M059J (cell line): ENCODE results near the gene TCP11. TPM values are rescaled to one million over a fixed set of nuclear protein-coding genes. Genes with fewer than 3 reads are reported as not detected.

Experiments
- DNase-seq: peaks from one replicate; pipeline ENCODE4 v3.0.0-alpha.2; 2012; ENCODE audit warnings: low read depth
- total RNA-seq: library from RNA; depleted of rRNA; stranded (reverse); fragments of >200 nt; shearing (Covaris generic); gene quantifications from 2 replicates; pipeline ENCODE4 v1.2.3, GENCODE V29; 2014

TCP11 gene
- total RNA-seq, 1 experiment from 2014 or later, result not detected

DNA sequence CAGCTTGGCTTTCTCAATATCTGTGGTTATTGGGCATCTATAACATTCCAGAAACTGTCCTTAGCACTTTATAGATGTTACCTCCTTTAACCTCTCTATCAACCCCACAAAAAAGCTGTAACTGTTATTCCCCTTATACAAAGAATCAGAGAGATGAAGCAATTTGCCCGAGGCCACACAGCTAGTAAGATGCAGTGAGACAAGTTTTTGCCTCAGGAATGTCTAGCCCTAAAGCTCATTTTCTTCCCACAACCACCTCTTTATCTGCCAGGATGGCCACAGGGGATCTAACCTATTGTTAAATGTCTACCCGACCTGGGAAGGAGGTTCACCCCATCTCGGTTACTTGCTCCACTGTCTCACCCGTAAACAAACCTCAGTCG is 31.9 kb upstream of the TCP11 start:
- peak; percentile 65 for DNase-seq

DNA sequence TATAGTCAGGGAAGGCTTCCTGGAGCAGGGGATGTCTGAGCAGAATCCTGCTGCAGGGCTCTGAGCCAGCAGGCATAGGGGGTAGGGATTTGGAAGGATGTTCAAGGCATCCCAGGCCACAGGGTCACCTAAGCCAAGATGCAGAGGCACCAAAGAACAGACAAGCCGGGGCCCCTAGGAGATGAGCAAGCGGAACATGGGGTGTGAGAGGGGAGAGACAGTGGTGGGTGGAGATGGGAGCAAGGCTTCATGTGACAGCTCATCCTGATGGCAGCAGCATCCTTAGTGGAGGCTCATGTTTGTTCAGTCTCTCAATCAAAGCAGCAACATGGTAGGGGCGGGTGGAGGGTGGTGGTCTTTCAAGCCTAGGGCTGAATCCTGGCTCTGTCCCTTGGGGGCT is 29.8 kb upstream of the TCP11 start:
- no peak for DNase-seq

DNA sequence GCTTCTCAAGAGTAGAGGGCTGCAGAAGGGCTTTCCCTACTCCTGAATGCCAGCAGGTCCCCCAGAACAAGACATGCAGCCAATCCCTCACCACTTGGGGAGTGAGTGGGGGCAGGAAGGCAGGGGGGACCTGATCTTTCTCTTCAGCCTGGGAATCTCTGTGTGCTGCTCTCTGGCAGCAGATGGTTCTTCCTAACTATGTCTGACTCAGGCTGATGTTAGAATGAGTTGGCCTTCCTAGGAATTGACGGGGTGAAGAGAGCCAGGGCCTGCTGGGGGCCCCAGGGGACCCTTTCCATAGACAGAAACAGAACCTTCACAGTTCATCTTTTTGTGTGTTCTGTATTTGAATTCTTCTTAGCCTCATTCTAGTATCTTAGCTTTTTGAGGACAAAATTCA is 29.0 kb upstream of the TCP11 start:
- DNase-seq, result no peak

DNA sequence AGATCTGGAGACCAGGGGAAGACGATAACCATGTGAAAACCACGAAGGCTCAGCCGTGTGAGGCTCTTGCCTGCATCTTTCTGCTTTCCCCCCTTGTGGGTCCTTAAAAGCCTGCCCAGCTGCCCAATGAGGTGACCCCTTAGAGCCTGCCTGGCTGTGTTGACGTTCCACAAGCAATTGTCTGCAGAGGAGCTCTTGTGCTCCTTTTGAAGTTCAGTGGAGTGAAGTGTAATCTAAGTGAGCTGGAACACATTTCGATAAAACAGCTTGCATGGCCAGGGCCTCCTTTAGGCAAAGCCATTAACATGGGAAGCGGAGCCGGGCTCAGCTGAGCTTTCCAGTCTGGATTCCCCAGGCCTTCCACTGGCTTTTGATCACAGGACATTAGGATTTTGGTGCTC is 27.3 kb upstream of the TCP11 start:
- no peak for DNase-seq

DNA sequence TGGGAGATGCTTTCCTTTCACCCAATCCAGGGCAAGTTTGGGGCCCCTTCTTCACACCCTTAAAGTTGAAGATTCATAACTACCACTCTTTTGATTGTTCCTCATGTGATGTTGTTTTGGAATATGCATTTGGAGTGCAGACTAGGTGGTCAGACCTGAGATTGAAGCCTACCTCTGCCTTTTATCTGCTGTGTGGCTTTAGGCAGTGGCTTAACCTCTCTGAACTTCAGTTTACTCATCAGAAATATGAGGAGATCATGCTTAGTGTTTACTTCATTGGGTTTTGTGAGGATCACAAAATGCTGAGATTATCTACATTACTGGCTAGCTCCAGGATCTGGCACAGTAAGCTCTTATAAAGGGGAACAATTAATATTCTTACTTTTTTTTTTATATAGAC is 26.4 kb upstream of the TCP11 start:
- DNase-seq, result no peak

DNA sequence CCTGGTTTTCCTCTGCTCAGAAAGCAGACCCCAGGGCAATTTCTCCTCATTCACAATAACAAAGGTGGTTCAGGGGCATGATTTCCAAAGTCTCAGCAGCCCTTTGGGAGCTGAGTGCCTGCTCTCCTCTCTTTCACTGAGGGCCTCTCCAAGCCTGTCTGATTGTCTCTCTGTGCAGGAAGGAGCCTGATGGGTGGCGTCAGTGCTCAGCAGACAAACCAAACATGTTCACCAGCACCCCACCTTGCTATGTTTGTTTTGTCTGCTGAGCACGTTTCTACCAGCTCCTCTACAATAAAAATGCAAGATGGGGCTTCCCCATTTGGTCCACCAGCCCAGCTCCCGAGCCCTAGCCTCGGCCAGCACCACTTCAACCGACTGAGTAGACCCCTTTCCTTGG is 25.4 kb upstream of the TCP11 start:
- DNase-seq, result no peak

DNA sequence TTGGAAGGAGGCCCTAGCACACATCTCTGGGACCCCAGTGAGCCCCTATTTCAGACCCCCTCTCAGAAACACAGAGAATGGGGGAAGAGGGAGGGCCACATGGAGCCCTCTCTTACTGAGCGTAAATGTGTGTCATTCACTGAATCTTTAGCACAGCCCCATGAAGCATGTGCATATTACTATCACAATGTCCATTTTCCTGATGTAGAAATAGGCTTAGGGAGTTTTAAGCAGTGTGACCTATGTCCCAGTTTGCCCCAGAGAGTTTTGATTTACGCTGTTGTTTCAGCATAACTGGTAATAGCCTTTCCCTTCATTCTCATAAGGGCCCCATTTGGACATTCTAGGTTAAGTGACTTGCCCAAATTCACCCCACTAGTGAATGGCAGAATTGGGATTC is 25.0 kb upstream of the TCP11 start:
- DNase-seq, result no peak

DNA sequence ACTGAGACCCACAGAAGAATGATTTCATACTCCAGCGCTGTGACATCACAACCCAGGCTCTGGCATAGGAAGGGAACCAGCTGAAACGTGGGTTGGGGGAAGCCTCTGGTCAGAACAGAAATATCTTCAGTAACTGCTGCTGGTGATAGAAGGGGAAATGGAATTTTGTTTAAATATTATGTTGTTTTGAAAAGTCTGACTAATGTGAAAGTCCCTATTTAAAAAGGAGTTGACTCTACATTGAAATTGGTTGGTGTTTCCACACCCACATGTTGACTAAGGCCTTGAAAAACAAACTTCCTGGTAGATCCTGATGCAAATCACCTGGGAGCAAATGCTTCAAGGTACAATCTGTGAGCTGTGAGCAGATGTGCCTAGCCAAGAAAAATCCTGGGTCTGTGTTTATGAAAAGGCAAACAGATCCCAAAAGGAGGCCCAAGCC is 24.5 kb upstream of the TCP11 start:
- no peak for DNase-seq

DNA sequence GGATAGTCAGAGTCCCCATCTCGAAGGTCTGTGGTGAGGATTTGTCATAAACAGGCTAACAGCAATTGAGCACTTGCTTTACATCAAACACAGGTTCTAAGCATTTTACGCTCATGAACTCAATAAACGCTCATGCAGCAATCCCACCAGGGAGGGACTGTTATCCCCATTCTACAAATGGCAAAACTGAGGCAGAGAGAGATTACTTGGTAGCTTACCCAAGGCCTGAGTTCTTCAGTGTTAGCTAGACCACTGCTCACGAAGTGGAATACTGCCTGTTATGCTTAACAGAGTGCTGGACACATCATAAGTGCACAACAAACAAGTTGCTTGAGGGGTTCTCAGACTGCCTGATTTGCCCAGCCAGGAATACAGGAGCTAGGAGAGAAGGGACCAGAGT is 23.7 kb upstream of the TCP11 start:
- no peak for DNase-seq

DNA sequence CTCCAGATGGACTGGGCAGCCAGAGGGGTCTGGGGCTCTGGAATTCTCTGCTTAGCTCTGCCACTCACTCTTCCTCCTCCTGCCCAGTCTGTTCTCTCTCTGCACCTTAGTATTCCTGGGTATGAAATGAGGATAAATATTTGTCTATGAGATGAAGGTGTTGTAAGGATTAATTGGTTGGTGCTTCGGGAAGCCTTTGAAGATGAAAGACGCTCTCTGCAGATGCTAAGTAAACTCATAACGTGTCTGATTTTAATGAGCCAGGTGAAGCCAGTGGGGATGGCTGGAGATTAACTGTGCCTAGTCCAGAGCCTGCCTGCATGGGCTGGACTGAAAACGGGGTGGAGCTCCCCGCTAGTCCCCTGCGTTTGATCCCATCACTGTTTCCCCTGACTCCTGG is 23.1 kb upstream of the TCP11 start:
- no peak for DNase-seq

DNA sequence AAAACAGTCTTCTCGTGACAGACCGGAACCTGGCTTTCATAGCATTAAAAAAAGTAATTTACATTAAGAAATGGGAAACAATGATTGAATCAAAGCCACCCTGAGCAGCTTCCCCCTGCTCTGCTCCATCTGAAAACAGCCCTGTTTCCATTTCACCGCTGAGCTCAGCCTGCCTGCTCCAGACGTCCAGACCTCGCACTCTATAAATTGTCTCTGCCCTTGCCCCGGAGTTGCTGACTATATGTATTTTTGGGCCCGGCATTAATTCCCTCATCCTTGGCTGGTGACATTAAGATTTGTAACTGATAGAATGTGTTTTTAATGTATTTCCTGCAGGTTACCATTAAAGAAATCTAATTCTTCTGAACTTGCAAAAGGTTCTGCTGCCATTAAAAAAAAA is 22.7 kb upstream of the TCP11 start:
- no peak for DNase-seq

DNA sequence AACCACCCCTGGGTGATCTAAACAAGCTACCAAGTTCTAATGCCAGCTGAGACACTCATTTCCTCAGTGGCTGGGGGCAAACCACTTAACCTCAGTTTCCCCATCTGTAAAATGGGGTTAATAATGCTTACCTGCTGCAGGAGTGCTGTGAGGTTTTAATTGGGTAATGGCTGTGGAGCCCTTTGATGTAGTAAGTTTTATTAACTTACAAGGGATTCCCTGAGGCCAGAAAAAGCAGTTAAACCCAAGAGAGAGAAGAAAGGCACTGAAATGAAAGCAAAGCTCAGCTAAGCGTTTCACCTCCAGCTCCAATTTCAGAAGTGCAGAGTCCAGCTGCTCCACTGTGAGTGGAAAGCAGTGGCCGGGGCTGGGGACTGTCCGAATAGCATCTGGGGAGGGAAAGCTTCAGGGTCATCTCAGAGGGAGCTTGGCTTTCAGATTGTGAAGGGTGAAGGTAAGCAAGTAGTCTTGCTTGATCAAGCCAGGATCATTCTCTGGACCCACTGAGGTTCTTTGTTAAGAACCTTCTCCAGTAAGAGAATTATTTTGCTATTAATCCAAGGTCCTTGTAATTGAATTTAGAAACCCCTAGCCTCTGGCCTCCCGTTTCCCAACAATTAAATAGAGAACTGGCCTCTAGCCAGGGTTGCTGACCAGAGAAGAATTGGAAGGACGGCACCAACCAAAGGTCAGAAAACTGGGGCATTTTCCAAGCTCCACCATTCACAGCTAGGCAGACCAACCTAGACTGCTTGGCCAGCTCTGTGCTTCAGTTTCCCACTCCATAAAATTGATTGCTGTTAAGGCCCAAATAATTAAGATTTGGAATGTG is 20.9 kb upstream of the TCP11 start:
- no peak for DNase-seq

DNA sequence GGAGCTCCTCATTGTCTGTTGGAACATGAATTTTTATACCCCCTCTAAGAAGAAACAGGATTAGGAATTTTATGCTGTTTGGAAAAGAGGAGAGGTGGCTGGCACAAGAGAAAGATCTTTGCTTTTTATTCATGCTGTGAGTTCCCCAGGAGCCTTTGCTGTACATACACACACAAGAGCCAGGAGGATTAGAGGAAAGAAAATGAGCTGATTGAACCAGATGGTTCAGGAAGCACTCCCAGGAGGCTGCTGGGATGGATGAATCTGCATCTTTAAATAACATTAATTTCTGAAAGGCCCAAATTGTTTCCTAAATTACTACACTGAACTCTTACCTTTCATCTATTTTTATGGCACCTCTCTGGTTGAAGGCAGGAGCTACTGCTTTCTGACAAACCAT is 20.1 kb upstream of the TCP11 start:
- no peak for DNase-seq

DNA sequence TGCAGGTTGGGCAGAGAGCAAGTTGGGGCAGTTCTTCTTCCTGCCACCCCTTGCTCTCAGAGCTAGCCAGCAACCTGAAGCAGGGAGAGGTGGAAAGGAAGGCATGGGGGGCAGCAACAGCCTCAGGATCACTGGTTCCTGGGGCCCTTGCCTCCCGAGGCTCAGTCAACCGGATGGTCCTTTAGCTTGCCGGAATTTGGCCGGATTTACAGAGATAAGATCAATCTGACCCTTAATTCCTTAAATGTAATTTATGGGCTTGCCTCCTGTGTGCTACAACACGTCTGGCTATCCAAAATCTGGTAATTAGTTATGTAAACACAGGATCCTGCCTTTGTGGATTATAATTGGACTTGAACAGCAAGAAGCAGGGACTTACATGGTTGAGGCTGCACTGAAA is 19.5 kb upstream of the TCP11 start:
- no peak for DNase-seq

DNA sequence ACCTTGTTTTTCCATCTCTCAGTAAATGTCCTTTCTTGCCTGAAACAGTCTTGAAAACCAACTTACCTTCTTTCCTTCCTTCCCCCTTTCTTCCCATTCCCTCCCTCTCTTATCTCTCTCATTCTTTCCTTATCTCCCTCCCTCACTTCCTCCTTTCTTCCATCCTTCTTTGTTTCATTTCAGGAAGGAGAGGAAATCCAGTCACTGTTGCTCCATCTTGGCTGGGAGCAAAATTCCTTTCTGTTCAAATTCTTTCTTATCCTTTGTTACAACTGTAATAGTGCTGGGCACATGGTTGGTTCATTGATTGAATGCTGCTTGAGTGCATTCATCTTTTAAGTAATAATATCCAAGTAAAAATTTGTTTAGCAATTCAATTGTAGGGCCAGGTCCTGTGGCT is 17.4 kb upstream of the TCP11 start:
- DNase-seq, result no peak

DNA sequence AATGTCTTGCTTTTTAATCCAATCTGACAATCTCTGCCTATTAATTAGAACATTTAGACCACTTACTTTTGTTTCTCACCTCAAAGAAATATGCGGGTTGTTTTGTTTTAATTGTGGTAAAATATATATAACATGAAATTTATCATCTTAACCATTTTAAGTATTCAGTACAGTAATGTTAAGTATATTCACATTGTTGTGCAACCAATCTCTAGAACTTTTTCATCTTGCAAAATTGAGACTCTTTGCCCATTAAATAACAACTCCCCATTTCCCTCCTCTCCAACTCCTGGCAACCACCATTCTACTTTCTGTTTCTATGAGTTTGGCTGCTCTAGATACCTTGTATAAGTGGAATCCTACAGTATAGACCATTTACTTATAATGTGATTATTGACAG is 13.8 kb upstream of the TCP11 start:
- DNase-seq, result no peak

DNA sequence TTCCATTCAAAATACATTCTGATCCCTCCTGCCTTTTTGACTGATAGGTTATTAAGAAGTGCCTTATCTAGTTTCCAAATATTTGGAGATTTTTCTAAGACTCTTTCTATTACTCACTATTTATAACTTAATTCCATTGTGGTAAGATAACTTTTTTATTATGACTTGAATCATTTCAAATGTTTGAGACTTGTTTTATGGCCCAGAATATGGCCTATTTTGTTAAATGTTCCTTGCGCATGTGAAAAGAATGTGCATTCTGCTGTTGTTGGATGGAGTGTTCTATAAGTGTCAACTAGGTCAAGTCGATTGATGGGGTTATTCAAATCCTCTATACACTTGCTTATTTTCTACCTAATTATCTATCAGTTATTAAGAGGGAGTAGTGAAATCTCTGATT is 13.1 kb upstream of the TCP11 start:
- DNase-seq, result no peak

DNA sequence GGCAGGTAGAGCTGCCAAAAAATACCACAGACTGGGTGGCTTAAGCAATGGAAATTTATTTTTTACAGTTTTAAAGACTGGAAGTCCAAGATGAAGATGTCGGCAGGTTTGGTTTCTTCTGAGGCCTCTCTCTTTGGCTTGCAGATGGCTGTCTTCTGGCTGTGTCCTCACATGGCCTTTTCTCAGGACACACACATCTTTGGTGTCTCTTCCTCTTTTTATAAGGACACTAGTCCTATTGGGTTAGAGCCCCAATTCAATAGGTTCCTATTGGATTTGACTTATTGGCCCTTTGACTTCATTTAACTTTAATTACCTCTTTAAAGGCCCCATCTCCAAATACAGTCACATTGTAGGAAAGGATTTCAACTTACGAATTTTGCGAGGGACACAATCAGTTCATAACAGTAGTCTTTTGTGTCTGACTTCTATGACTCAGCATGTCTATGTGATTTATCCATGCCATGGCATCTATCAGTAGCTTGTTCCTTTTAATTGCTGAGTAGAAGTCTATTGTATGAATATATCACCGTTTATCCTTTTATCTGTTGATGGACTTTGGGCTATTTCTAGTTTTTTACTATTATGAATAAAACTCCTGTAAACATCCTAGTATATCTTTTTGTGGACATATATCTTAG is 11.0 kb upstream of the TCP11 start:
- DNase-seq, result peak; percentile 60

DNA sequence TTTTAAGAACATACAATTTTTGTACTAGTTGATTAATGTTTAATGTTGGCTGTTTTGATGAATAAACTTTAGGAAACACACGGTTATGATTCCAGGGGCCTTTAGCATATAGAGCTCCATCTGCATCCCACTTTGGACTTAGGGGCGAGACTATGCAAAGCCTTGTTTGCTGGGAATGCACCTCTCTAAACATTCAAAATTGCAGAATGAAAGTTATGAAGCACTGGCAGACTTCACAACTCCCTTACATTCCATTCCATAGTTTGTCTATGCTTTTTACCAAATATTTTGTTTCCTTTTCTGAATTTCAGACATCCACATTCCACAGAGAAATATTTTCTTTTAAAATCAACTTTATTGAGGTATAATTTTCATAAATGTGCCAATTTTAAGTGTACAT is 10.3 kb upstream of the TCP11 start:
- DNase-seq, result no peak

DNA sequence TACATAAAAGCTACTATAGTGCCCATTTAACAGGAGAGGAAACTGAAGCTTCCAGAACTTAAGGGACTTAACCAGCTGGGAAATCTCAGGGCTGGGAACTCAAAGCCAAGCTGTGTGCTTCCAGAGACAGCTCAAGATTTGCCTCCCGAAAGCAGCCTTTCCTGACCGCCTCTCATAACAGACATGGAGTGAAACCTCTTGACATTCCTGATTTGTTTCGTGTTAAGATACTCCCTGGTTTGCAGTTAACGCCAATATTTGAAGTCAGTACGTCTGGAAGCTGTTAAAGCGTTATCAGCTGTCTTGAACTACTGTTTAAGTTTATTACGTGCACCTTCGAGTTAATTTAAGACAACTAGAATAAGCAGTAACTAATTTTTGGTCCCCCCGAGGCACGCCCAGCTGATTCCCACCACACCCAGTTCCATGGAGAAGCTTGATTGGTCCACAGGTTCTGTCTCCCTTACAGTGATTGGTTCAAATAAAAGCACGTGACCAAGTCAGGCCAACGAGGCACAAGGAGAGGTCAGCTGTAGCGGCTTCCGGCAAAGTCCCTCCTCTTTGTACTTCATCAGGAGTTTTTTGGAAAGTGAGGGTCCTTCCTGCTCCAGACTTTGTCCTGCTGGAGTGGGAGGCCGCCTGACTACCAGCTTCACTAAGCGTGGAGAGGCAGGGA is 8.9 kb upstream of the TCP11 start:
- DNase-seq, result no peak

DNA sequence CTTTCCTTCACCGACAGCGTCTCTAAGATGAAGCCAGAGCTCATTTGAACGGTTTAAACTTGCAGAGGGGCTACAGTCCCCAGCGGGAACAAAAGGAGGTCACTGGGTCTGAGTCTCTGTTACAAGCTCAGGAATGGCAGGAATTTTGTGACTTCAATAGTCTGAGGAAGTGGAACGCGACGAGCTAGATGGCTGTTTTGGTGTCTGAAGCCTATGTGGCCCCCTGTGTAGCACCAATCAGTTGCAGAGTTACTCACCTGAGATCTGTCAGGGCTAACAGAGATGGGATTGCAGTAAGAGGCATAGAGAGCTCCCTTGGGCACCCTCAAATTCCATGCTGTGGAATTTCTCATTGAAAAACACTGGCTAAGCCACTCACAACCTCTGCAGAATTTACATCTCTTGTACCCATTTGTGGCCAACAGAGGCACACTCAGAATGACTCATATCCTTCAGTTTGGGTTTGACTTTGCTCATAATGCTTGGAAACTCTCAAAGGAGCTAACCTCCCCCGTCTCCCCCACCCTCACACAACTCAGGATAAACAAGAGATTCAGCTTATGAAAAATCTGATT is 7.1 kb upstream of the TCP11 start:
- DNase-seq, result peak; percentile 72

DNA sequence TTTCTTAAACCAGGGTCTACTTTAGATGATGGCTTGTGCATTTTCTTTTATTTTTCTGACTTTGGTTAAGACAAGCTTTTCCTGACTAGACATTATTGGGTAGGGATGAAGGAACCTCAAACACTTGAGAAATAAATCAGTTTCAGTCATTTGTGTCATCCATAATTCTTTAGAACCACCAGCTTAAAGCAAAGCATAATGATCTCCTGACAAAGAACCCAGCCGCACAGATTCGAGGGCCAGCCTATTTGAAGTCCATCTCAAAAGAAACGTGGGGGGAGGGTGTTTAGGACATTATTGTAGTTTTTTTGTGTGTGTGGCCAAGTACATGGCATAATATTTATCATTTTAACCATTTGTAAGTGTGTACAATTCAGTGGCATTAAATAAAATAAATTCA is 6.3 kb upstream of the TCP11 start:
- no peak for DNase-seq

DNA sequence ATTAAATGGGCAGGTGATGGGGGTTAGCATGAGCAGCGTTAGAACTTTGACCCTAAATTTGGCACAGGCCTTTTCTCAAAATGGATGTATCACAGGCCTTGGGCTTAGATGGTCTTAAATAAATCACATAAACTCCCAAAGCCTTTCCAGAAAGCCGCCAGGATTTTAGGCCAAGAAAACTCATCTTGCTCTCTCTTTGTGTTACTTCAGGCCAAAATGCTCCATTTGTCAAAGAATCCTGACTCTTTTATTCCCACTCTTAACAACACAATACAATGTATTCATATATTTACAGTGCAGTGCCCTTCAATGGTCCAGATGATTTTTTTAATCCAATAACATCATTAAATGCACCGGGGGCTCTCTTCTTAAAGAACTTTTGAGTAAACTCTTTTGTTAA is 5.9 kb upstream of the TCP11 start:
- DNase-seq, result no peak
